Body of pancreas (tissue), 4 donors: Measurements from ENCODE around the gene MKRN2.

Source experiments
- POLR2A ChIP-seq, 3 donors: fragments of 450-650 bp; IDR thresholded peaks; one replicate each; pipeline ENCODE4 v1.6.1; 2016; ENCODE audit warnings: antibody characterized with exemption in 3 of 3, mild to moderate bottlenecking in 2 of 3
- TF ChIP-seq, protein P1 (sequence below), 7 experiments: fragments of 450-650 bp in 4 of 7; fragments of 200-600 bp in 3 of 7; sonication (generic) in 3 of 7; IDR thresholded peaks; one replicate each; pipeline ENCODE4 v1.5.1; 2016 to 2019; ENCODE audit warnings: antibody characterized with exemption in 7 of 7

DNA sequence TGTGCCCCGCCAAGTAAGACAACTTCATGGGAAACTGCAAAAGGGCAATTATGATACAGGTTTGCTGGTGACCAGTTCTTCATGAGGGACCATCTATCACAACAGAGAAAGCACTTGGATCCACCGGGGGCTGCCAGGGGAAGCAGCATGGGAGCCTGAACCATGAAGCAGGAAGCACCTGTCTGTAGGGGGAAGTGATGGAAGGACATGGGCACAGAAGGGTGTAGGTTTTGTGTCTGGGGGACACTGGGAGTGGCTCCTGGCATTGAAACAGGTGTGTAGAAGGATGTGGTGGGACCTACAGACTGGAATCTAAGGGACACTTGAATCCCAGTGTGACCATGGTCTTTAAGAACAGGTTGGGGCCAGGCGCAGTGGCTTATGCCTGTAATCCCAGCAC, 22.6 kb downstream of the MKRN2 start:
- TF ChIP-seq POLR2A (IDR thresholded peaks at IDR 0.05), result no peak
- TF ChIP-seq, protein P1, sequence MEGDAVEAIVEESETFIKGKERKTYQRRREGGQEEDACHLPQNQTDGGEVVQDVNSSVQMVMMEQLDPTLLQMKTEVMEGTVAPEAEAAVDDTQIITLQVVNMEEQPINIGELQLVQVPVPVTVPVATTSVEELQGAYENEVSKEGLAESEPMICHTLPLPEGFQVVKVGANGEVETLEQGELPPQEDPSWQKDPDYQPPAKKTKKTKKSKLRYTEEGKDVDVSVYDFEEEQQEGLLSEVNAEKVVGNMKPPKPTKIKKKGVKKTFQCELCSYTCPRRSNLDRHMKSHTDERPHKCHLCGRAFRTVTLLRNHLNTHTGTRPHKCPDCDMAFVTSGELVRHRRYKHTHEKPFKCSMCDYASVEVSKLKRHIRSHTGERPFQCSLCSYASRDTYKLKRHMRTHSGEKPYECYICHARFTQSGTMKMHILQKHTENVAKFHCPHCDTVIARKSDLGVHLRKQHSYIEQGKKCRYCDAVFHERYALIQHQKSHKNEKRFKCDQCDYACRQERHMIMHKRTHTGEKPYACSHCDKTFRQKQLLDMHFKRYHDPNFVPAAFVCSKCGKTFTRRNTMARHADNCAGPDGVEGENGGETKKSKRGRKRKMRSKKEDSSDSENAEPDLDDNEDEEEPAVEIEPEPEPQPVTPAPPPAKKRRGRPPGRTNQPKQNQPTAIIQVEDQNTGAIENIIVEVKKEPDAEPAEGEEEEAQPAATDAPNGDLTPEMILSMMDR (IDR thresholded peaks at IDR 0.05), result no peak
